ENCODE results near the gene GBX2. TPM values are rescaled to one million over a fixed set of nuclear protein-coding genes. Genes with fewer than 3 reads are reported as not detected.

GBX2 gene
- total RNA-seq, 2 experiments from 2014 or later: not detected

GRCh38 chr2:236205867-236206645, 37.9 kb upstream of the GBX2 start:
- CTCF ChIA-PET: no interaction called here
- POLR2A ChIA-PET: no interaction called here
- H3K36me3 Mint-ChIP-seq (ENCODE audit: low read depth): no peaks in the 10 kb centered on the region

GRCh38 chr2:236204953-236205352, 36.8 kb upstream of the GBX2 start:
- DNase-seq: no peak
- Mint-ChIP-seq H3K27ac (no peak overlapping the region), H3K36me3 (ENCODE audit: low read depth) (no peaks in the 10 kb centered on the region), H3K4me3 (no peak overlapping the region), H3K4me1 (no peaks in the 10 kb centered on the region), H3K27me3 (no peaks in the 10 kb centered on the region), H3K9me3 (peaks cover 6% of the 10 kb centered on the region)
- CTCF ChIA-PET: no interaction called here
- POLR2A ChIA-PET: no interaction called here

More at GRCh38 chr2:236205867-236206645, 37.9 kb upstream of the GBX2 start:
- H3K27me3 Mint-ChIP-seq: no peaks in the 10 kb centered on the region
- DNase-seq: no peak
- H3K4me1 Mint-ChIP-seq: no peaks in the 10 kb centered on the region
- no peak overlapping the region for H3K4me3 Mint-ChIP-seq
- H3K9me3 Mint-ChIP-seq: peaks cover 6% of the 10 kb centered on the region
- H3K27ac Mint-ChIP-seq: no peak overlapping the region

- no peak overlapping the region for H3K4me3 Mint-ChIP-seq
- H3K9me3 Mint-ChIP-seq: no peaks in the 10 kb centered on the region
- no peaks in the 10 kb centered on the region for H3K4me1 Mint-ChIP-seq
- DNase-seq: no peak
- no peak overlapping the region for H3K27ac Mint-ChIP-seq
- CTCF ChIA-PET: no interaction called here
- H3K27me3 Mint-ChIP-seq: no peaks in the 10 kb centered on the region
- POLR2A ChIA-PET: no interaction called here
- H3K36me3 Mint-ChIP-seq (ENCODE audit: low read depth): no peaks in the 10 kb centered on the region
Measured at GRCh38 chr2:236200378-236200777, 32.2 kb upstream of the GBX2 start.

- Mint-ChIP-seq H3K36me3 (ENCODE audit: low read depth) (no peaks in the 10 kb centered on the region), H3K27me3 (no peaks in the 10 kb centered on the region), H3K27ac (no peak overlapping the region), H3K9me3 (no peaks in the 10 kb centered on the region), H3K4me3 (no peak overlapping the region), H3K4me1 (no peaks in the 10 kb centered on the region)
- ChIA-PET CTCF (no interaction called here), POLR2A (no interaction called here)
- no peak for DNase-seq
Measured at GRCh38 chr2:236196366-236196765, 28.2 kb upstream of the GBX2 start.

- H3K27ac Mint-ChIP-seq: no peak overlapping the region
- no peak for DNase-seq
- no peaks in the 10 kb centered on the region for H3K4me1 Mint-ChIP-seq
- H3K9me3 Mint-ChIP-seq: no peaks in the 10 kb centered on the region
- no peaks in the 10 kb centered on the region for H3K36me3 Mint-ChIP-seq (ENCODE audit: low read depth)
- H3K27me3 Mint-ChIP-seq: no peaks in the 10 kb centered on the region
- POLR2A ChIA-PET: no interaction called here
- CTCF ChIA-PET: no interaction called here
- no peak overlapping the region for H3K4me3 Mint-ChIP-seq
Measured at GRCh38 chr2:236195726-236196125, 27.5 kb upstream of the GBX2 start.

GRCh38 chr2:236194786-236195185, 26.6 kb upstream of the GBX2 start:
- Mint-ChIP-seq H3K4me1 (no peaks in the 10 kb centered on the region), H3K27ac (no peak overlapping the region), H3K9me3 (no peaks in the 10 kb centered on the region), H3K36me3 (ENCODE audit: low read depth) (no peaks in the 10 kb centered on the region), H3K4me3 (no peak overlapping the region), H3K27me3 (no peaks in the 10 kb centered on the region)
- POLR2A ChIA-PET: no interaction called here
- CTCF ChIA-PET: no interaction called here
- no peak for DNase-seq

GRCh38 chr2:236193026-236193425, 24.8 kb upstream of the GBX2 start:
- no peaks in the 10 kb centered on the region for H3K27me3 Mint-ChIP-seq
- no peak overlapping the region for H3K27ac Mint-ChIP-seq
- H3K4me3 Mint-ChIP-seq: no peak overlapping the region
- no peaks in the 10 kb centered on the region for H3K36me3 Mint-ChIP-seq (ENCODE audit: low read depth)
- ChIA-PET POLR2A (no interaction called here), CTCF (no interaction called here)
- no peaks in the 10 kb centered on the region for H3K4me1 Mint-ChIP-seq
- no peak for DNase-seq
- H3K9me3 Mint-ChIP-seq: no peaks in the 10 kb centered on the region

GRCh38 chr2:236190674-236191073, 22.5 kb upstream of the GBX2 start:
- Mint-ChIP-seq H3K4me3 (no peak overlapping the region), H3K27me3 (no peaks in the 10 kb centered on the region), H3K4me1 (no peaks in the 10 kb centered on the region), H3K9me3 (no peaks in the 10 kb centered on the region), H3K27ac (no peak overlapping the region), H3K36me3 (ENCODE audit: low read depth) (no peaks in the 10 kb centered on the region)
- no peak for DNase-seq
- POLR2A ChIA-PET: no interaction called here
- CTCF ChIA-PET: no interaction called here

- Mint-ChIP-seq H3K36me3 (ENCODE audit: low read depth) (no peaks in the 10 kb centered on the region), H3K9me3 (no peaks in the 10 kb centered on the region), H3K27me3 (peaks cover 23% of the 10 kb centered on the region), H3K4me1 (peaks cover under 1% of the 10 kb centered on the region), H3K27ac (no peak overlapping the region), H3K4me3 (no peak overlapping the region)
- ChIA-PET POLR2A (no interaction called here), CTCF (no interaction called here)
- DNase-seq: no peak
Measured at GRCh38 chr2:236184701-236185100, 16.5 kb upstream of the GBX2 start.

GRCh38 chr2:236180831-236181453, 12.8 kb upstream of the GBX2 start:
- POLR2A ChIA-PET: no interaction called here
- Mint-ChIP-seq H3K27me3 (peaks cover 46% of the 10 kb centered on the region), H3K36me3 (ENCODE audit: low read depth) (no peaks in the 10 kb centered on the region), H3K4me3 (no peak overlapping the region), H3K9me3 (no peaks in the 10 kb centered on the region), H3K27ac (no peak overlapping the region), H3K4me1 (peaks cover 2% of the 10 kb centered on the region)
- CTCF ChIA-PET: interaction anchor here (2.4 kb wide), 1 partner anchor 10 kb away, joined by 12 read pairs; no protein-coding TSS in a partner anchor
- peak; percentile 40 for DNase-seq

GRCh38 chr2:236180076-236180816, 12.1 kb upstream of the GBX2 start:
- CTCF ChIA-PET: interaction anchor here (0.6 to 2.4 kb wide), 2 partner anchors 10 to 401 kb away, joined by 3 to 12 read pairs; no protein-coding TSS in a partner anchor

GRCh38 chr2:236179236-236180075, 11.3 kb upstream of the GBX2 start:
- ChIA-PET CTCF (interaction anchor here (2.4 kb wide), 1 partner anchor 9 kb away, joined by 12 read pairs; no protein-coding TSS in a partner anchor), POLR2A (no interaction called here)
- Mint-ChIP-seq H3K27me3 (peaks cover 60% of the 10 kb centered on the region), H3K27ac (peak overlapping the region; percentile 3), H3K4me3 (no peak overlapping the region), H3K9me3 (no peaks in the 10 kb centered on the region), H3K4me1 (peaks cover 2% of the 10 kb centered on the region), H3K36me3 (ENCODE audit: low read depth) (no peaks in the 10 kb centered on the region)
- no peak for DNase-seq

More at GRCh38 chr2:236180076-236180816, 12.1 kb upstream of the GBX2 start:
- H3K27me3 Mint-ChIP-seq: peaks cover 52% of the 10 kb centered on the region
- H3K27ac Mint-ChIP-seq: no peak overlapping the region
- no peaks in the 10 kb centered on the region for H3K36me3 Mint-ChIP-seq (ENCODE audit: low read depth)
- POLR2A ChIA-PET: no interaction called here
- no peaks in the 10 kb centered on the region for H3K9me3 Mint-ChIP-seq
- H3K4me3 Mint-ChIP-seq: no peak overlapping the region
- H3K4me1 Mint-ChIP-seq: peaks cover 2% of the 10 kb centered on the region
- no peak for DNase-seq

GRCh38 chr2:236178890-236179235, 10.7 kb upstream of the GBX2 start:
- no peak for DNase-seq
- no peak overlapping the region for H3K4me3 Mint-ChIP-seq
- no peaks in the 10 kb centered on the region for H3K9me3 Mint-ChIP-seq
- peaks cover 64% of the 10 kb centered on the region for H3K27me3 Mint-ChIP-seq
- H3K27ac Mint-ChIP-seq: peak overlapping the region; percentile 3
- H3K4me1 Mint-ChIP-seq: peaks cover 2% of the 10 kb centered on the region
- POLR2A ChIA-PET: no interaction called here
- H3K36me3 Mint-ChIP-seq (ENCODE audit: low read depth): no peaks in the 10 kb centered on the region
- CTCF ChIA-PET: interaction anchor here (0.5 kb wide), 1 partner anchor 19 kb away, joined by 4 read pairs; no protein-coding TSS in a partner anchor

Measured in activated CD4-positive, alpha-beta T cell treated with anti-CD3 and anti-CD28 coated beads, Interleukin-2, amount 10 ng/mL, durations not matched to agents 7 days and 5 days (primary cell).